ENCODE data around the gene TGOLN2. TPM values are rescaled to one million over a fixed set of nuclear protein-coding genes. Genes with fewer than 3 reads are reported as not detected.

TGOLN2 gene
- total RNA-seq, 2 donors from 2014 or later, result 89.3 to 99.5 TPM

DNA sequence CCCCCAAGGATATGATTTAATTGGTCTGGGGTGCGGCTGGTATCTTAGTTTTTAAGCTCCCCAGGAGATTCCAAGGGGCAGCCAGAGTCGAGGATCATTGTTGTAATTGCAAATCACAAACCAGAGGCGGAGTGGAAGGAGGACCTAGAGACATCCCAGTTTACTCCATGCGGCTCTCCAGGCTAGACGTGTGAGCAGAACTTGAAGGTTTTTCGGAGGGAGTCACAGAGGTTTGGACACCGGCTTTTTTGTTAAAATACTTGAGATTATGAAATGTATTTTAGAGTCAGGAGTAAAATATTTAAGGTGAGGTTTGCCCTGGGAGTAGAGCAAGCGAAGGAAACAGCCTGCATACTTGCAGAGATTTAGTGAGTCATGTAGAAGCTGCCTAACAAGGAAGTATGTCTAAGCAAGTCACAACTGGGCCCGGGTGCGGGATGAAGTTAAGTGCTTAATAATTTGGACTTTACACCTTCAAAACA lies 39.5 kb downstream of the TGOLN2 start:
- no peaks in the 10 kb centered on the region for H3K27me3 ChIP-seq
- no peaks in the 10 kb centered on the region for H3K36me3 ChIP-seq
- H3K27ac ChIP-seq, result no peak overlapping the region
- TF ChIP-seq, protein P1, sequence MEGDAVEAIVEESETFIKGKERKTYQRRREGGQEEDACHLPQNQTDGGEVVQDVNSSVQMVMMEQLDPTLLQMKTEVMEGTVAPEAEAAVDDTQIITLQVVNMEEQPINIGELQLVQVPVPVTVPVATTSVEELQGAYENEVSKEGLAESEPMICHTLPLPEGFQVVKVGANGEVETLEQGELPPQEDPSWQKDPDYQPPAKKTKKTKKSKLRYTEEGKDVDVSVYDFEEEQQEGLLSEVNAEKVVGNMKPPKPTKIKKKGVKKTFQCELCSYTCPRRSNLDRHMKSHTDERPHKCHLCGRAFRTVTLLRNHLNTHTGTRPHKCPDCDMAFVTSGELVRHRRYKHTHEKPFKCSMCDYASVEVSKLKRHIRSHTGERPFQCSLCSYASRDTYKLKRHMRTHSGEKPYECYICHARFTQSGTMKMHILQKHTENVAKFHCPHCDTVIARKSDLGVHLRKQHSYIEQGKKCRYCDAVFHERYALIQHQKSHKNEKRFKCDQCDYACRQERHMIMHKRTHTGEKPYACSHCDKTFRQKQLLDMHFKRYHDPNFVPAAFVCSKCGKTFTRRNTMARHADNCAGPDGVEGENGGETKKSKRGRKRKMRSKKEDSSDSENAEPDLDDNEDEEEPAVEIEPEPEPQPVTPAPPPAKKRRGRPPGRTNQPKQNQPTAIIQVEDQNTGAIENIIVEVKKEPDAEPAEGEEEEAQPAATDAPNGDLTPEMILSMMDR (IDR thresholded peaks at IDR 0.05), result no peak
- no peaks in the 10 kb centered on the region for H3K4me1 ChIP-seq
- H3K9me3 ChIP-seq, result no peaks in the 10 kb centered on the region
- DNase-seq (ENCODE audit: low spot score), result no peak
- H3K4me3 ChIP-seq, result no peak overlapping the region

DNA sequence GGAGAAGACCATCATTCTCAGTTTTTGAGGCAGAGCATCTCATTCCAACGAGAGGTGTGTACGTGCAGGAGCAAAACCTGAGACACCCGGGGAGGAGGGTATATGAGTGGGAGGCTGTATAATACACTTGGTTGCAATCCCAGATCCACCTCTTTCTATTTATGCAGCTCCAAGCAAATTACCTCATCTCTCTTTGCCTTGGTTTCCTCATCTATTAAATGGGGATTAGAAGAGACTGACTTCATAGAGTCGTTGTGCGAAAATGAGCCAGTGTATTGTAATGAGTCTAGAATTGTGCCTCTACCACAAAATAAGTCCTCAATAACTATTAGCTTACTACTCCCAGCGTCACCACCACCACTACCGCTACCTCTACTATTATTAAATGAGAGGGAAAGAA lies 40.1 kb downstream of the TGOLN2 start:
- H3K4me3 ChIP-seq, result no peak overlapping the region
- H3K4me1 ChIP-seq, result no peaks in the 10 kb centered on the region
- no peaks in the 10 kb centered on the region for H3K9me3 ChIP-seq
- no peak for DNase-seq (ENCODE audit: low spot score)
- H3K36me3 ChIP-seq, result no peaks in the 10 kb centered on the region
- H3K27ac ChIP-seq, result no peak overlapping the region
- no peaks in the 10 kb centered on the region for H3K27me3 ChIP-seq
- TF ChIP-seq, protein P1 (IDR thresholded peaks at IDR 0.05), result no peak

DNA sequence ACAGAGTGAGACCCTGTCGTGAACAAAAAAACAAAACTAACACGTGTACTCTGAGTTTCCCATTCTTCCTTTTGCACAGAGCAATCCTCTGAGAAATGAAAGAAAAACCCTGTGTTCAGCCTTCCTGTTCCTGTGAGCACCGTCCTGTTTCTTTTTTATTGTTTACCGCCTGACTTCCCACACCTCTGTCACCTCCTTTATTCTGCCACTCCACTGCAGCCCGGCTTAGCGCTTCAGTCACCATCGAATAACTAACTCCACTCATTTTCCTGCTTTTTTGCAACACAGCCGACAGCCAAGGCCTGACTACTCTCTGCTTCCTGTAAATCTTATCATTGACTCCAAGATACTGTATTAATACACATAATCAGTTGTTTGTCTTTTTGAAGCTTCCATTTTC lies 40.9 kb downstream of the TGOLN2 start:
- Histone ChIP-seq H3K9me3 (no peaks in the 10 kb centered on the region), H3K27ac (no peak overlapping the region), H3K4me1 (no peaks in the 10 kb centered on the region), H3K27me3 (no peaks in the 10 kb centered on the region), H3K4me3 (no peak overlapping the region), H3K36me3 (no peaks in the 10 kb centered on the region)
- TF ChIP-seq, protein P1 (IDR thresholded peaks at IDR 0.05), result no peak
- no peak for DNase-seq (ENCODE audit: low spot score)

DNA sequence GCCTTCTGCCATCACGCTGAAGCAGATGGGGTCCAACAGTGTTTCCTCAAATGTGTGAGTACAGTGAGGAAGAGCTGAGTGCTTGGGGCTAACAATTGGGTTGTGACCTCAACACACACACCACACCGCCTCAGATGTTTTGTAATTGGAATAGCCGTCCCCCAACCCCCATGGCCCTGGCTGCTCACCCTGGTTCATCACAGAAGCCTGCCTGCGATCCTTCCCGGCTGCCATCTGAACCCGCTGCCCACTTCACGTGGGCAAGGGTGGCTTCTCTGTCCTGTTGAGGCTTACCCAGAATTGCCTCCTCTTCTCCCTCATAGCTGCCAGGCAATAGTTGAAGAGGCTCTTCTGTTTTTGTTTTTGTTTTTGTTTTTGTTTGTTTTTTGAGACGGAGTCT lies 44.1 kb downstream of the TGOLN2 start:
- no peak for DNase-seq (ENCODE audit: low spot score)
- H3K27ac ChIP-seq, result no peak overlapping the region
- peaks cover 0 to 5% of the 10 kb centered on the region in 2 donors for H3K4me1 ChIP-seq
- H3K9me3 ChIP-seq, result no peaks in the 10 kb centered on the region
- H3K4me3 ChIP-seq, result no peak overlapping the region
- H3K27me3 ChIP-seq, result no peaks in the 10 kb centered on the region
- TF ChIP-seq, protein P1 (IDR thresholded peaks at IDR 0.05), result no peak
- no peaks in the 10 kb centered on the region for H3K36me3 ChIP-seq

DNA sequence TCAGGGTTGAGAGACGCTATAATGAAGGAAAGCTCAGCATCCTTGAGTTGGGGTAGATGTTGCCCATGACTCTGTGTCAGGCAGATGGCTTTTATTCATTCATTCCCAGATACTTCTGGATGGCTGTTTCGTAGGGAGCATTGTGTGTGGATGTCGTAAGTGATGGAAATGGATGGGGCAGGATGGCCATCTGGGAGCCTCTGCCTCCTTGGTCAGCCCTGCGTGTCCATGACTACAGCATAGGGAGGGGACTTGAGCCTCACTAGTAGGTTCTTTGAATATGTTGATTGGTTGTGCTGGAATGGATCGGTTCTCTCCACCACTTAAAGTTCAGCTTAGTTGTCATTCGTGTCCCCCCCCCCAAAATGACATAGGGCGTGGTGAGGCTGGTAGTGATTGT lies 44.9 kb downstream of the TGOLN2 start:
- no peak for DNase-seq (ENCODE audit: low spot score)
- TF ChIP-seq, protein P1 (IDR thresholded peaks at IDR 0.05), result no peak
- Histone ChIP-seq H3K4me1 (peaks cover 0 to 13% of the 10 kb centered on the region in 2 donors), H3K36me3 (no peaks in the 10 kb centered on the region), H3K27me3 (no peaks in the 10 kb centered on the region), H3K9me3 (no peaks in the 10 kb centered on the region), H3K4me3 (no peak overlapping the region), H3K27ac (no peak overlapping the region)

DNA sequence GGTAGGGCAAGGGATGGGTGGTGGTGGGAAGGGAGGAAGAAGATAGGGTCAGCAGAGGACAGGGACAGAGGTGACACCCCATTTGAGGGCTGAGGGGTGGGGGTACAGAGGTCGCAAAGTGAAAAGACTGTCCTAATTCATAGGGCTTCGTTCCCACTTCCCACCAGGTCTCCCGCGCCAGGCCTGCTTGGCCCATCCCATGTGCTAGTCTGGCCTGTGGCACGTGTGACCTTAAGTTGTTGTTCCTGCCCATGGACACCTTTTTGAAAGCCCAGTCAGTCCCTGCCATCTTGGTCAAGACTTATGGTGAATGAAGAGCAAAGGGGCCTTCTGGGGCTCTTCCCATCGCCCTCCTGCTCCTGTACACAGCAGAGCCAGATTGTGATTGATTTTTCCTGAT lies 46.2 kb downstream of the TGOLN2 start:
- DNase-seq (ENCODE audit: low spot score), result no peak
- TF ChIP-seq, protein P1 (IDR thresholded peaks at IDR 0.05), result no peak
- Histone ChIP-seq H3K36me3 (no peaks in the 10 kb centered on the region), H3K4me1 (peaks cover 0 to 26% of the 10 kb centered on the region in 2 donors), H3K4me3 (no peak overlapping the region), H3K9me3 (no peaks in the 10 kb centered on the region), H3K27ac (no peak overlapping the region), H3K27me3 (no peaks in the 10 kb centered on the region)

Data from right atrium auricular region (tissue), 2 donors.